Measurements from ENCODE around the gene PTGES3.

GRCh38 chr12:56670836-56671235, 17.2 kb downstream of the PTGES3 start:
- TF ChIP-seq CHD2 (IDR thresholded peaks at IDR 0.05; ENCODE audit: low read length, partially characterized antibody), result no peak
- no peak for TF ChIP-seq EP300 (IDR thresholded peaks at IDR 0.05)
- TF ChIP-seq REST (IDR thresholded peaks at IDR 0.05), result no peak
- no peak for TF ChIP-seq CTCF (IDR thresholded peaks at IDR 0.05)
- no peak for TF ChIP-seq SREBF2 (IDR thresholded peaks at IDR 0.05)
- TF ChIP-seq HOXB13 (CRISPR knock-in tag; IDR thresholded peaks at IDR 0.05; ENCODE audit: low read depth), result no peak
- TF ChIP-seq FOSL2 (IDR thresholded peaks at IDR 0.05), result no peak
- no peak for TF ChIP-seq FOSL2 (CRISPR knock-in tag; IDR thresholded peaks at IDR 0.05)
- TF ChIP-seq MYC (IDR thresholded peaks at IDR 0.05; ENCODE audit: borderline replicate concordance, low read length), result no peak

Measured in A549 (cell line).